Stimulated activated CD4-positive, alpha-beta T cell treated with anti-CD3 and anti-CD28 coated beads, Interleukin-1b, Interleukin-23, amount 100 ng/mL, for 24 hours (primary cell): ENCODE data around the gene PRKAA2.

Experiments
- DNase-seq, 4 experiments: peaks; one replicate each; pipeline ENCODE4 v3.0.0-alpha.2; 2020; ENCODE audit warnings: low read depth in 4 of 4, low spot score in 1 of 4

Gene PRKAA2

DNA sequence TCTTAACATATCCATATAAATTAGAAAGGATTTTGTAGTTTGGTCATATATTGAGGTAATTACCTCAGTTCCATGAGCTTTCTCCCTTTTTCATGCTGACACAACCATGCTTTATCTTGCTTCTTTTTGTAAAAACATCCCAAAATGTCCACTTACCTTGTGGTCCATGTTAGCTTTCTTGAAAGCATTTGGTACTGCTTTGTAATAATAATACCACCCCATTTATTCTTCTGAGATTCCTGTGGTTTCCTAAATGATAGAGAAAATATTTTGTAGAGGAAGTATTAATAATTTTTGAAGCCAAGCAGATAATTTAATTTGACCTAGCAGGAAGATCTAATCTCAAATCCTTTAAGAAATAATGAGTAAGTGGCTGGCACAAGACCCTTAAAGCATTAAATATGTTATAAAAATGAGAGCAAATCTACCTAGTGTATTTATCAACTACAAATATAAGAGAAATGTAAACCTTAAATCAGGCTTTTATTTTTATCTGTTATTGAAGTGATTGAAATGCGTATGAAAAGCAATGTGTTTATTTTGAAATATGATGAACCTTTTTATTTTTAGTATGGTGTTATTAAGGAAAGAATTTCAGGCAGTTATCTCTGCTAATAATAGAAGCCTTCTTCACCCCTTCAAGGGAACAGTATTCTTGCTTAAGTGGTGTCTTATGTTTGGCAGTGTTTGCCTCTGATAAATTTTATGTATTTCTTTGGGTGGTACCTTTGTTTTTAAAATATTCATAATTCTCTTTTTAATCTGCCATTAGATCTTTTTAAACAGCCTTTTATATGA, 9.2 kb downstream of the PRKAA2 start:
- DNase-seq, result no peak

DNA sequence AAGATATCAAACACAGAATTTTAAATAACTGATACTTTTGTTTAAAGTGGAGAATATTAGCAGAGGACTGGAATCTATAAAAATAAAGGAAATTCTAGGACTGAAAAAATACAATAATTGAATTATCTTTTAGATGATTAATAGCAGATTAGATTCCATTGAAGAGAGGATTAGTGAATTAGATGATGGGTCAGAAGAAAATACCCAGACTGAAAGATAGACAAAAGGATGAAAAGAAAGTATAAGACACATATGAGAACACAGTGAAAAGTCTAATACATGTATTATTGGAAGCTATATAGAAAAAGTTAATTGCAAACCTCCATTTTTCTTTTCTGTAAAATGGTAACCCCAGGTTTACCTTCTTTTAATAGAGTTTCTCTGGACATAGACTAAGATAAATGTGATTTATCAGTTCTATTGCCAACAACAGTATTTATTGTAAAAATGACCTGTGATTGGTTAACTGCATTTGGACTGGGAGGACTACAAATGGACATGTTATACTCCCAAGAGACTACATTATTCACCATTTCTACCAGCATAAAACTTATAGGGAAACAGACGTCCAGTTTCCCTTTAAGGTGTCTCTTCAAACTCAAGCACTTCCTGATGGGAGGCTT, 11.0 kb downstream of the PRKAA2 start:
- DNase-seq, result no peak

DNA sequence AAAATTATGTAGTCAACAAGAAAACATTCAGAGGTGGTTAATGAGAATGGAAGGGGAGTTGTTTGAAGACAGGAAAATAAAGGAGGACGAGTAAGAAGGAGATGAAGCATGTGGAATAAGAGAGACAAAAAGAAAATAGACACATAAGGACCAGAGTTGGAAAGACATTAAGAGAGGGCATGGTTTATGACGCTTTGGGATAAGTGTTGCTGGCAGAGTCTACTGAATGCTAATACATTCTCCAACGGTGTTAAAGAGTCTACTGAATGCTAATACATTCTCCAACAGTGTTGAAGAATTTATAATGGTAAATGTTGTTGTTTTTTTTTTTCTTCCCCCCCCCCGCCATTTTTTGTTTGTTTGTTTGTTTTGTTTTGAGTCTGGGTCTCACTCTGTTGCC, 13.1 kb downstream of the PRKAA2 start:
- no peak for DNase-seq

DNA sequence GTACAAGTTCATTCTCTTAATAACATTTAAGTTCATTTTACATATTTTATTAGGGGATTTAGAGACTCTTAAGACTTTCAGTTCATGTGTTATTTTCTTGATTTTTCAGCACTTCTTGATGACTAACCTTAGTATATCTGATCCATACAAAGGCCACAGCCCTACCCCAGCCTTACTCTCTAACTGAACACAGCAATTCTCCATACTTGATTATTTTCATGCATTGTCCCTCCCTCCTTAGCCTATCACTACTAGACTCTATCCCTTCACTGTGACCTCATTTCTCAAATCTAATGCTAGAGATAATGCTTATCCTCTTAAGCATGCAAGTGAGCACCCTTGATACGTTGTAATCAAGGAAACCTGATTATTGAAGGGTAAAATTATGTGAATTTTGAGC, 15.2 kb downstream of the PRKAA2 start:
- no peak for DNase-seq

DNA sequence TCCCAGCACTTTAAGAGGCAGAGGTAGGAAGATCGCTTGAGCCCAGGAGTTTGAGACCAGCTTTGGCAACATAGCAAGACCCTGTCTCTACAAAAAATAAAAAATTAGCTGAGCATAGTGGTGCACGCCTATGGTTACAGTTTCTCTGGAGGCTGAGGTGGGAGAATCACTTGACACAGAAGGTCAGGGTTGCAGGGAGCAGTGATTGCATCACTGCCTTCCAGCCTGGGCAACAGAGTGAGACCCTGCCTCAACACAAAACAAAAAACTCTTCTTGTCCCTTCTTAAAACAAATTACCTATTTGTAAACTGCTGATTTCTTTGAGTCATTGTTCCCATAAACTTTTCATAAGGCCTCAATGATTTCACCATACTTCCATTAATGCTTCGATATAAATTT, 18.7 kb downstream of the PRKAA2 start:
- no peak for DNase-seq

DNA sequence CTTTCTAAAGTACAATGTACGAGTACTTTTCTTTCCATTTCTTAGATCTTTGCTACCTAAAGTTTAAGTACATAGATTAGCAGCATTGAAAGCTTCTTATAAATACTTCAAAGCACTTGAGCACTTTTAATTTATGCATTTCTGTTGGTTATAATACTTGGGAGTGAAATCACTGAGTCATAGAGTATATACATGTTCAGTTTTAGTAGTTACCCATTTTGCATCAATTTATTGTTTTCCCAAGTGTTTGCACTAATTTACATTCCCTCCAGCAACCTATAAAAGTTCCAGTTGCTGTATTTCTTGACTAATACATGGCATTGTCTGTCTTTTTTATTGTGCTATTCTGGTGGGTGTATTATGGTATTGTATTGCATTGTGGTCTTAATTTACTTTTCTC, 20.3 kb downstream of the PRKAA2 start:
- no peak for DNase-seq

- no peak for DNase-seq
Observed at GRCh38 chr1:56666112-56666608, 21.0 kb downstream of the PRKAA2 start.

GRCh38 chr1:56670350-56670749, 25.2 kb downstream of the PRKAA2 start:
- DNase-seq, result no peak

DNA sequence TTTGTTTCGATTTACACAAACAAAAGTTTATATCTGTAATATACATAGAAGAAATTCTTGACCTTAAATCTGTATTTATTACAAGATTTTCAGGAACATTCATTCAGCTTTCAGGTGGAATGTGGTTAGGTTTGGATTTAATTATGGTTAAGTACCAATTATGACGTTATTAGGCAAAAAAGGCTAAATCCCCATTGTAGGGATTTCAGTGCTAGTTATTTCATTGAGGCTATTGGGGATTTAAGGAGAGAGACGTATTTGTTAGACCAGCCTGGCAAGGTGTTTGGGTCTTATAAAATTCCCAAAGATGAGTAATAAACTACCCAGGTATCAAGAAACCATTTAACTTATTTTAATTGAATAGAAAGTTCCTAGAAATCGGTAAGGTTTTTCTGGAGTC, 26.0 kb downstream of the PRKAA2 start:
- no peak for DNase-seq

DNA sequence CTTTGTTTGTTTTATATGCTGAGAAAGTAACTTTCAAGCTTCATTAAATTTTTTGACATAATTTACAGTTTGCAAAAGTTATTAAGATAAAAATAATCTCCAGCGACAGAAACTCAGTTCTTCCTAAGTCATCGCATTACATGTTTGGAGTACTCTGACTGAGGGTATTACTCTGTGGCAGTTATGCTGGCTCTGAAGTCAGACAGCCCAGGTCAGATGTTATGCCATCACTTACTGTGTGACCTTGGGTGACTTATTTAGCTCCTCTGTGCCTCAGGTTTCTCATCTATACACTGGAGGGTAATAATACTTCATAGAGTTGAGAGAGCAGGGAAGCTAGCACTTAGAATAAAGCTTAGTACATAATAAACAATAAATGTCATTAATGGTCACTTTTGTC, 26.4 kb downstream of the PRKAA2 start:
- DNase-seq, result no peak

DNA sequence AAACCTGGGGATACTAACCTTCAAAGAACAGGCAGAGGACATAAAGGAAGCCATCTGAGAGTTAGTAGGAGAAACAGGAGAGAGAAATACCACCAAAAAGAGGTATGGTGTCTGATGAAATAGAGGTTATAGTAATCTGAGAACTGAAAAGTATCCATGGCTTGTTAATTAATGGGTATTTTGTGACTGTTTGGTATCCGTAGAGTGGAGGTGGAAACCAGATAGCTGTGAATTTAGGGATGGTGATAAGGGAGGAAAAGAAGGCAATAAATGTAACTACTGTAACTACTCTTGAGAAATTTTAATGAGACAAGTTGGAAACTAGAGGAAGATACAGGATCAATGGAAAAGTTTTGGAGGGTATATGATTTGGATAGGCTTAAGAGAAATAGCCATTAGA, 27.5 kb downstream of the PRKAA2 start:
- no peak for DNase-seq

DNA sequence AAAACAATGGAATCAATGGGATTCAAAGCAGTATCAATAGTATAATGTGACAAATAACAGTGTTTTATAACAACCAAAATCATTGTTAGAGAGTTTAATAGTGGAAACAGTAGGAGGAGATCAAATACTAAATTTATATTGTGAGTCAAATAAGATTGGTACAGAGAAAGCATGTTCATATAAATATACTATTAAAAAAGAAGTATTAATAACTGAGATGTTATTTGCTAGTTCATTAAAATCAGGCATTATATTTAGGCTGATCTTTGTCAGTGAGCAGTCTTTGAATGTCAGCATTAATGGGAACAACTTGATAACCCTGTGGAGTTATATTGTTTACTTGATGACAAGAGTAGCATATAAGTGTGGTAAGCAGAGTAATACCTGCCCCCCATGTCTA, 30.6 kb downstream of the PRKAA2 start:
- DNase-seq, result no peak

DNA sequence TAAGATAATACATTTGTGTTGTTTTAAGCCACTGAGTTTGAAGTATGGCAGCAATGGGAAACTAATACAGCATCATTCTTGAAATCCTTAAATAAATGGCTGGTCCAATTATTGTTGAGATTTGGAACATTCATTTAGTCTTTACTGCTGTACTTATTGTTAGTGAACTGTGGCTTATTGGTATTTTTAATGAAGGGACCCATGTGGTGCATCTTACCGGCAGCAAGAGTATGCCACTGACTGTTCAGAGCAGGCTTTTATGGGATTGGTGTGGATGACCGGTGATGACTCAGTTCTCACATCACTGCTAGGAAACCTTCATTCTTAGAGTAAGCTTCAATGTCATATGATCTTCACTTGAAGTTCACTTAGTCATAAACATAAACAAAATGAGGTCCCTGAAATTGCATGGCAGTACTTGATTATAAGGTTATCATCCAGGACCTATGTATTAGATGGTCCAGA, 31.5 kb downstream of the PRKAA2 start:
- DNase-seq, result no peak

DNA sequence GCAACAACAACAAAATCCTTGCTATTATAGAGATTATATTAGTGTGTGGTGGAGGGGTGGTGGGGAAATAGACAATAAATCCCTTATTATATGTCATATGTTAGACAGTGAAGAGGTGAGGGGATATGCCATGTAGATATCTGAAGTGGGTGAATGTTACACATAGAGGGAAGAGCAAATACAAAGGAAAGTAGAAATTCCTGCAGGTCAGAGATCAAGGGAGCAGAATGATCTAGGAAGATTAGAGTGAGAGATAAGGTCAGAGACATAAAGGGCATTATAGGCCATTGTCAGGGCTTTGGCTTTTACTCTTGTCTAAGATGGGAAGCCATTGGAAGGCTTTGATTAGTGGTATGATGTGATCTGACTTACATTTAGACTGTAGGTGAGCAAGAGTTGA, 38.5 kb downstream of the PRKAA2 start:
- DNase-seq, result no peak

DNA sequence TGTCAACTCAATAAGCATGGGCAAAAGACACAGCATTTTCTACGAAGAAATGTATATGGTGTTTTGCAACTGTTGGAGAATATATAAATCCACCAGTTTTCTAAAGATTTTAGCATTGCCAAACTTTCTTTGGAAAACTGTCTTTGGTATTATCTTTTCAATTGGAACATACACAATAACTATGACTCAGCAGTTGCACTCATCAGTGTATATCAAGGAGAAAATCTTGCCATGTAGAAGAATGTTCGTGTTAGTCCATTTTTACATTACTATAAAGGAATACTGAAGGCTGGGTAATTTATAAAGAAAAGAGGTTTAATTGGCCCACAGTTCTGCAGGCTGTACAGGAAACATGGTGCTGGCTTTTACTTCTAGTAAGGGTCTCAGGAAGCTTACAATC, 41.1 kb downstream of the PRKAA2 start:
- no peak for DNase-seq

DNA sequence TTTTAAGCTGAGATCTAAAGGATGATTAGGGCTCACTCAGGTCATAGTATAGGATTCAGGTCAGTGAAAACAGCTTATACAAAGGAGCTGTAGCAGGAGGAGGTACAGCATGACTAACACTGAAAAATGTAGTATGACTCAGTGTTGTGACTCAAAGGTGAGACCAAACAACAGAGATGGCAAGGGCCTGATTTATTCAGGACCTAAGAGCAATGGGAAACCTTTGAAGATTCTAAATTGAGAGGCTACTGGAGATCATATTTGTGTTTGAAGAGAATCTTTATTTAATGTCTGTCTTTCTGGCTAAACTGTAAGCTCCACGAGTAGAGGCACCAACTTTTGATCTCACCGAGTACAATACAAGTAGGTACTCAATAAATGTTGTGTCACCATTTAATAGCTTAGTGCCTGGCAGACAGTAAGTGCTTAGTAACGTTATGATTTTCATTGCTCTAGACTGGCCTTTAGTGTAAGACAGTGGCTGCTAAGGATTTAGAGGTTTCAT, 43.5 kb downstream of the PRKAA2 start:
- no peak for DNase-seq

DNA sequence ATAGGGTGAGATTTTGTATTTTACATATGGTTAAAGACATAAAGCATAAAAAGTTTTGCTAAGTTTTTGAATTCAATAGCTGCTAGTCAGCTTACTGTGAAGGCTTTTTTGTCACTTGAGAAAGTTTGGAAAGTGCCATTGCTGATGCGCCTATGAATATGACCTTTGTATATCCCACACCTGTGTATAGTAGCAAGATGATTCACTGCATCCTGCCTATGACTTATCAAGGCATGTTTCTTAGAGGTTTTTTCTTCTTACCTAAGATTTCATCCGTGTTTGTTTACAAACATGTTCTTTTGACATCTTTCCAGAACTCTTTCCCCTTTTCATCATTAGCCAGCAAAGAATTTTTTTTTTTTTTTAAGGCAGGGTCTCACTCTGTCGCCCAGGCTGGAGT, 51.5 kb downstream of the PRKAA2 start:
- DNase-seq, result no peak

- no peak for DNase-seq
Observed at GRCh38 chr1:56703747-56704146, 58.6 kb downstream of the PRKAA2 start.

GRCh38 chr1:56707379-56707778, 62.3 kb downstream of the PRKAA2 start:
- DNase-seq, result no peak

DNA sequence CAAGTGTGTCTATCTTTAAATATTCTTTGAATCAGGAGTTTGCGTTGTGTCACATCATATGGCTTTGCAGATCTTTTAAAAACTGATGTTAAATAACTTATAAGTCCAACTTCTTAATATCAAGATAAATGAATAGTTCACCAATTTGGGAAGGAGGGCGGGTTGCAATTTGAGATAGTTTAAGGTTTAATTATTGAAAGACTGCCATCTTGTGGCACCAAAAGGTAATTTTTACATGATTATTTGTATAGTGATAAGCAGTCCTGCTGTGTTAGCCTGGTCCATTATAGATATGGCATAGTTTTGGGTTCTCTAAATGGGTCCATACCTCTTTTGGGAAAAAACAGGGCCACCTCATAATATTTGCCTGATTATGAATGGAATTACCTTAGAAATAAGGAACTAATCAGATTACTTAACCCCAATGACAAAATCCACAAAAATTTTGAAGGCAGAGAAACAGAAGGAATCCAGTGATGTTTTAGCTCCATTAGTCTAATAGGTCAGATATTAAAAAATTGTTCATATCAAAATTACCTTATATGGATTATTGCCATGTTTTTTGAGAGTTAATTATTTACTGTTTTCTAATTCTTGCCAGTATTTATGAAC, 64.3 kb downstream of the PRKAA2 start:
- DNase-seq, result no peak

- DNase-seq, result no peak
Observed at GRCh38 chr1:56709995-56710394, 64.9 kb downstream of the PRKAA2 start.

DNA sequence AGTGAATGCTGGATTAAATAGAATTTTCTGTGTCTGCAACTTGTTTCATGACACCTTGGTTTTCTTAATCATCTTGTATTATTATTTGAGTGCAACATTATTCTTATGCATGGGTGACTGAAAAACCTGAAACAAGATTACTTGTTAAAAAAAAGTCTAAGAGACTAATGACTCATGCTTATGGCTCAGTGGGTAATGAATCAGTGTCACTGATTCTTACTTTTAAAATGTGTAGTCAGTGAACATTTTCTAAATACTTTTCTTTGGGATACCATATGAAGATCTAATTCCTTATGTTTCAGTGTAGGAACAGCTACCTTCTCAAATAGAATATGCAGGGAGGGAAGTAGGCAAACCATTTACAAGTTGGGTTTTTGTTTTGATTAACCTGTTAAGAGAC, 65.5 kb downstream of the PRKAA2 start:
- DNase-seq, result no peak
